Erythroblast (primary cell): ENCODE measurements around the gene ERBIN.

Experiments
- GATA1 ChIP-seq: IDR thresholded peaks from 2 replicates; pipeline ENCODE4 v1.6.1; 2011; ENCODE audit warnings: low read depth, mild to moderate bottlenecking, control low read depth, low read length, moderate library complexity
- POLR2A ChIP-seq: IDR thresholded peaks from 2 replicates; pipeline ENCODE4 v1.6.1; 2011; ENCODE audit warnings: mild to moderate bottlenecking, low read length

DNA sequence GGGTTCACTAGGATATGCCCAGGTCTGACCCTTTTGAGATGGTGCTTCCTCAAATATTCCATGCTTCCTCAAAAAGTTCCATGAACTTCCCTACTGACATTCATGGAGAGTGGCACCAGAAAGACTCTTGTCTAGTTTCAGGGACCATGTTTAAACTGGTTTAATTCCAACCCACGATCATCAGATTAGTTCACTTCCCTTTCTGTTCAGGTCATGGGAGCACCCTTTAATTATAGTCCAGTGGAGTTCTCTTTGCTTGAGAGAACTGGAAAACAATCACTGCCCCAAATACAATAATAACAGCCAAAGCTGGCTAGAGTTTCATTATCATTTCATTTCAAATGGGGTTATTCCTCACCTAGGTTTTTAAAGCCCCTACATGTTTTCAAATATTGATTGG, 9.7 kb upstream of the ERBIN start:
- TF ChIP-seq POLR2A (no peak), GATA1 (no peak)
